ENCODE measurements around the gene MAML2.

Gene MAML2

DNA sequence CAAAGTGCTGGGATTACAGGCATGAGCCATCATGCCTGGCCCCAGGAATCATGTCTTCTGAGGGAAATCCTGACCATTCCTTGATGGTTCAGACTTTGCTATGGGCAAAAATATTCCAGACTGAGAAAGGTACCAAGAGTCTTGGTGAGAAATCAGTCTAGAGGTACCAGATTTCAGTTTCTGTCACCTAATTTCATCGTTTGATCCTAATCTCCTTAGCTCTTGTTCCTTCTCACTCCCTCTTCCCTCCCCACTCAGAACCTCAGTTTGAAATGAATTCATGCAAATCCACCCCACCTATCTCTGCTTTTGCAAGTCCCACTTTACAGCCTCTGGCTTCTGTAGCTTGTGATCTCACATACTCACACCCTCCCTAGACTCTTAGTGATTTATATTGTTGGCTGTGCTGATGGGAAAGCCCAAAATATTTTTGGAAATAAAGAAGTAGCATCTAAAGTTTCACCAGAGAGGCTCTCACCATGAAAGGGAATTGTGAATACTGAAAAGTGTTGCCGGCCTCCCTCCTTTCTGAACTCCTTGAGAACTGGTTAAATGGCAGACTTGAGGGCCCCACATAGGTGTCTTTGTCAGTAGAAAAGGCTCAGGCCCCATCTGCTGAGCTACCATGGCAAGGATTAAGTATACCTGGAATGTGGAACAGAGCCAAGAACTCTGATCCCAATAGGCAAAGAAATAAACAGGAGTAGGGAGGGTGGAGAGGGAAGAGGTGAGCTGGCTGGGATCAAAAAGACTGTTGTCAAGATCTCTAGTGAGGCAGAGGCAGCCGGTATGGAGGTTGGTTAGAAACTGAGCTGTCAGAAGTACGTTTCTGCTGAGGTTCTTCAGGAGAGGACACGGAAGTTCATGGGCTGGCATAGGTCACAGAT is 228.6 kb downstream of the MAML2 start:
- DNase-seq: no peak

GRCh38 chr11:96113193-96113681 is 229.8 kb downstream of the MAML2 start:
- no peak for DNase-seq

GRCh38 chr11:96112192-96113128 is 230.5 kb downstream of the MAML2 start:
- DNase-seq: no peak

DNA sequence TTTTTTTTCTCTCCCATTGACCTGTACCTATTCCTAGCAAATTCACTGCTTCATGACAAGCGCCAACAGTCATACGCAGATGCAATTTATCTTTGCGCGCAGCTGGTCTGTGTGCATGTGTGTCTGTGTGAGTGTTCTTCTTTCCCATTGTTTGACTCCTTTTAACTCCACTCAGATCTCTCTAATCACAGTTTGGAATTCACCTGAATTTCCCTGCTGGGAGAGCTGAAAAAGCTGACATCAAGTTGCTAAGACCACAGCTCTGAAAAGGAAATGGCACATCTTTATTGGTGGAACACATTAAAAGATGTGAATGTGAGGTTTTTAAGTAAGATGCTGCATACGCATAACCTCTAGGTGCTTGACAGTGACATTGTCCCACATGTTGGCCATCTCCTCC is 231.7 kb downstream of the MAML2 start:
- DNase-seq: no peak

- DNase-seq: no peak
These were observed 232.7 kb downstream of the MAML2 start for GRCh38 chr11:96110302-96110701.

- DNase-seq: no peak
These were observed 233.5 kb downstream of the MAML2 start for GRCh38 chr11:96109331-96110030.

DNA sequence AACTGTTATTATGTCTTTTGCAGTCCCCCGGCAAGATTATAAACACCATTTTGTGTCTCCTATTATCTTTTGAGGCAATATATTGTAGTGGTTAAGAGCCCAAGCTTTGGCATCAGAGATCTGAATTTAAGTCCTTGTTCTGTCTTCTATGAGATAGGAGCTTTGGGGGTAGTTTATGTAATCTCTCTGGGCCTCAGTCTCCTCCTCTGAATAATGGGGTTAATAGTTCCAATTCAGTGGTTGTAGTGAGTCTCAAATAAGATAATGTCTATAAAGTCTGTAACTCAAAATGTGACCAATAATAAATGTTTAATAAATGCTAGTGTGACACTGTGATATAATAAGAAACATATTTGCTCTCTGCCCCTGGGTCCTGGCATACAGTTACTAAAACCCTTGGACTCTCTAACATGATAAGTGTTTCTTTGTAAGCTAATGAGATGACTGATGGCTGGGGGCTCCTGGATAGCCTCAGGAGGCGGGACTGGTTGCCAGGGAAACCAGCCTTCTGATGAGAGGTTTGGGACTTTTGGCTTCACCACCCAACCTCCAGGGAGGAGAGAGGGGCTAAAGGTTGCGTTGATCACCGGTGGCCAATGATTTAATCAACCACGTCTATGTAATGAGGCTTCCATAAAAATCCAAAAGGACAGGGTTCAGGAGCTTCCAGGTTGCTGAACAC is 235.7 kb downstream of the MAML2 start:
- DNase-seq: no peak

DNA sequence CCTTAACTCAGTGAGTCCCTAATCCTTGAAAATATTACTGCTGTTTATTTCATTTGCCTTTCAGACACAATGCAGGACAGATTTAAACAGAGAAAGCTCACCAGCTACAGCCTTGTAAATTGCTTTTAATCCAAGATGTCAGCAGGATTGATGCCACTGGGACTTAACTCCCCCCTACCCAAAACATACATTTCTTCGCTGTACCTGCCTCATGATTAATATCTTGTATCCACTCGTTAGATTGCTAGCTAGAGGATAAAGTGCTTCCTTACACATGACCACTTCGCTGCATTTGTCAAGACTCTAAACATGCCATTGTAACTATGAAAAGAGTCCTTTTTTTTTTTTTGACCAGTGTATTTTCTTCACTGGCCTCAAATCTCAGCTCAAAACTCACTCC is 236.3 kb downstream of the MAML2 start:
- no peak for DNase-seq

- DNase-seq: no peak
These were observed 237.1 kb downstream of the MAML2 start for GRCh38 chr11:96105944-96106343.

- DNase-seq: no peak
These were observed 237.6 kb downstream of the MAML2 start for GRCh38 chr11:96105197-96105895.

GRCh38 chr11:96104496-96104895 is 238.5 kb downstream of the MAML2 start:
- no peak for DNase-seq

- DNase-seq: no peak
These were observed 239.3 kb downstream of the MAML2 start for GRCh38 chr11:96103721-96104120.

DNA sequence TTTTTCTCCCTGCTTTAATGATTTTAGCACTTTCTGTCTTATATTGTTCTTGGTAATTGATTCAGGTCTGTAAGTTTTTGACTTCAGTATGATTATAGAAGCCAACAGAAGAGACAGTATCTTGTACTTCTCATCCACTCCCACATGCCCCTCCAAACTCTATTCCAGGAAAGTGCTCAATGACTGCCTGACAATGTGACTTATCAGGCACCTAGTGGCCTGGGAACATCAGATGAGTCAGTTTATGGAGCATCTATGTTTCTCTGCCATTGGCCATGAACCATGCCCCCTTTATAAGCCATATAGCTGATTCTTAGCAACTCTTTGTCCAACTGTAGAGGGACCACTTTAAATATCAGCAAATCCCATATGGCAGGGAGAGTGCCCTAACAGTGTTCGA is 239.9 kb downstream of the MAML2 start:
- no peak for DNase-seq

- no peak for DNase-seq
These were observed 240.3 kb downstream of the MAML2 start for GRCh38 chr11:96102664-96103078.

DNA sequence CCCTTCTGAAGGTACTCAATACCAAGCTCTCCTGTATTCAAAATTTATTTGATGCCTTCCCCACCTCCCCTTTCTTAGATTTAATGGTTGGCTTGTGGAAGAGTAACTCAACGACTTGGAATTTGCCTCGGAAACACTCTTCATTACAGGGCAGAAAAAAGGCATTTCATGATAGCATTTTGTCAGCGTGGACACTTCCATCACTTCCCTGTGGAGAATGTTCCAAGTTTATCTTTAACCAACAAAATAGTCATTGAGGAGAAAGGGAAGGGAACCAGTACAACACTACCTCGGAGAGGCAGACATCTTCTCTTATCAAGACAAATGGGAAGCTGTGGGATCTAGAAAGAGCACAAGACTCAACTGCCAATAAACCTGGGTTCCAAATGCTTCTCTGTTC is 241.8 kb downstream of the MAML2 start:
- no peak for DNase-seq

DNA sequence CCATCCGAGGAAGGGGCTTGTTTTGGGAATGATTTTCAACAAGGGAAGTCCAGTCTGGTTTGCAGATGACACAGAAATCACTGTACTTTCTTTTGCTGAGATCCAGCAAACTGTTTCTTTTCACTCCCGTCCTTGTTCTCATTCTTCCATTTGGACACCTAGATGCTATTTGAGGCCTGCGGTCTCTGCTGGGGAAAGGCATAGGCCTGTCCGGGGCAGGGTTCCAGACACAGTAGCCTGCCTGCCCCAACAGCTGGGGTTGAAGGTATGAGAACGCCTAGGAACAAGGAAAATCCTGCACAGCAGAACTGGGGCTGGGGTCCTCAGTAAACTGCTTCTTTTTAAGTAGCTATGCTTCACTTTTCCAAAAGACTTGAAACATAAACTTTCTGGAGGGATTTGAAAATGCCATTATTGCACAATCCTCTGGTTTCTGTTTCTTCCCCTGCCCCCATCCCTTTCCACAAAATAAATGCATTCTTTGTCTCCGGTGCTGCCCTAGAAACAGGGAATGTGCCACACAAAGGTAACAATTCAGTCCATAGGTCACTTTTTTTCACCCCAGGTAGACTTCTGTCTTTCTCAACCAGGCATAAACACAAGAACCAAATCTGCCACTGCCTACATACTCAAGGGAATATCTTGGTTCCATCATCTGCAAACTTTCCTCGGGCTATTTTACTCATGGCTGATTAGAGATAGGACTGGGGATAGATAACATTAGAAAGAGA is 244.3 kb downstream of the MAML2 start:
- DNase-seq: no peak

DNA sequence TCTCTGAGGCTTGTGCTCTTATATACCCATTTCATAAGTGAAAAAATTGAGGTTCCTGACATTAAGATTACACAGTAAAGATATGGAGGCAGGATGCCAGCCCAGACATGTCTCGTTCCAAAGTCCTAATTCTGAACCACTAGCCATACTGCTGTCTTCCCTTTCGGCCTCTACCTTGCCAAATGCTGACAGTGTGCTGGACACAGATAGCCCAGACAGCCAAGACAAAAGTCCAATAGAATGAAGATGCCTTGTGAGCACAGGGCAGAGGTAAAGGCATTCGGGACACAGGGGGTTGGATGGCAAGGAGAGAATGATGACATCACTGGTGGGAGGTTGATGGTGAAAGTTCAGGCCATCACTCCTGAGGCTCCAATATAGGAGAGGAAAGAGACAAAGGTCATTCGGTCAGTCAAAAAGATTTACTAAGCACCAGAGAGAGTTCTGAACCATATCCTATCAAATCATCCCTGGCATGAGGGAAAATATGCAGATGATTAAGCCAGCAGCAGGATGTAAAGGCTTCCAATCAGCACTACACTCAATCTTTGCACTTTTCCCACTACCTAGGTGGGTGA is 245.1 kb downstream of the MAML2 start:
- no peak for DNase-seq

- DNase-seq: no peak
These were observed 246.6 kb downstream of the MAML2 start for GRCh38 chr11:96096360-96096759.

DNA sequence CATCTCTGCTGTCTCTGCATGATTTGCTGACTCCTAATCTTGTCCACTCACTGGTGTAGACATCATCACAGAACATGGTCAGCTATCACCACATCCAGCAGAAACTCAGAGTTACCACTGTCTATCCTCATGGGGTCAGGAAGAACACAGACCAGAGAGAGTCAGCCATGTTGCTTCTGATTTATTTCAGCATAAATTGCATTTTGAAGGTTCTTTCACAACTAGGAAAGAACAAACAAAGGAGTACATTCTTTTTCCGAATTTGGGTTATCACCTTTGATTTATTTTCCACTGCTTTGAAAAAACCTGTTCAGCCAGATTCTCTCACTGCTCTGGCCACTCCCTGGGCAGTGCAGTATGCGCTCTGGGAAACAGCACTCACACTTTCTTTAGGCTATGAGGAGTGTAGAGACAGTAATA is 247.1 kb downstream of the MAML2 start:
- DNase-seq: no peak

GRCh38 chr11:96094156-96094555 is 248.8 kb downstream of the MAML2 start:
- no peak for DNase-seq

GRCh38 chr11:96092511-96092910 is 250.5 kb downstream of the MAML2 start:
- no peak for DNase-seq

Data from KG1 (cell line).